Breast epithelium (tissue), 3 donors: ENCODE measurements around the gene SGPL1.

Experiments
- CTCF ChIP-seq, 3 donors: fragments of 450-650 bp; IDR thresholded peaks; one replicate each; pipeline ENCODE4 v1.5.1; 2016 to 2017; ENCODE audit warnings: antibody characterized with exemption in 3 of 3, mild to moderate bottlenecking in 3 of 3, moderate library complexity in 3 of 3
- POLR2A ChIP-seq: fragments of 450-650 bp; IDR thresholded peaks from one replicate; pipeline ENCODE4 v1.6.1; 2016; ENCODE audit warnings: antibody characterized with exemption, mild to moderate bottlenecking, moderate library complexity
- POLR2AphosphoS5 ChIP-seq, 3 donors: sonication (generic); formaldehyde crosslinking; IDR thresholded peaks; one replicate each; pipeline ENCODE4 v1.6.1; 2017; ENCODE audit warnings: antibody characterized with exemption in 3 of 3

- TF ChIP-seq CTCF (IDR thresholded peaks at IDR 0.05) (no peak), POLR2AphosphoS5 (IDR thresholded peaks at IDR 0.05) (no peak), POLR2A (no peak)
These were observed 49.2 kb downstream of the SGPL1 start for GRCh38 chr10:70864935-70865334.
